HG03457 (cell line): ENCODE results near the gene C10orf95.

ENCODE experiments used
- ATAC-seq: cut with Tn5 transposase; IDR thresholded peaks from one replicate; pipeline ENCODE4 v1.9.1; 2021; ENCODE audit warnings: moderate number of reproducible peaks; ENCODE audit not compliant: unreplicated experiment

C10orf95 gene

GRCh38 chr10:102435529-102436233 is 15.7 kb downstream of the C10orf95 start:
- no peak for ATAC-seq

DNA sequence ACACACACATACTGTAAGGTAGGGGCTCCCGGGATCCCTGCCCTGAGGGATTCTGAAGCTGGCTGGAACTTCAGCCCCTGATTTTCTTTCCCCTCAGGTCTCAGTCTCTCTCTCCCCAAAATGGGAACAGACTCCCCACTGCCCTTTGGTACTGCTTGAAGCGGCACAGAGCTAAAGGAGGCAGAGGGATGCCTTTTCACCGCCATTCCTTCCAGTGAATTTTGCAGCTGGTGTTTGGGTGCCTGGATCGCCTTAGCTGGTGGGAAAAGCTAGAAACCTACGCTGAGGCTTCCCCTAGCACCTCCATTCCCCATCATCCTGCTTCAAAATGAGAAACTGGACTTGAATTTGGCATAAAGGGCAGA is 16.2 kb downstream of the C10orf95 start:
- ATAC-seq: no peak

DNA sequence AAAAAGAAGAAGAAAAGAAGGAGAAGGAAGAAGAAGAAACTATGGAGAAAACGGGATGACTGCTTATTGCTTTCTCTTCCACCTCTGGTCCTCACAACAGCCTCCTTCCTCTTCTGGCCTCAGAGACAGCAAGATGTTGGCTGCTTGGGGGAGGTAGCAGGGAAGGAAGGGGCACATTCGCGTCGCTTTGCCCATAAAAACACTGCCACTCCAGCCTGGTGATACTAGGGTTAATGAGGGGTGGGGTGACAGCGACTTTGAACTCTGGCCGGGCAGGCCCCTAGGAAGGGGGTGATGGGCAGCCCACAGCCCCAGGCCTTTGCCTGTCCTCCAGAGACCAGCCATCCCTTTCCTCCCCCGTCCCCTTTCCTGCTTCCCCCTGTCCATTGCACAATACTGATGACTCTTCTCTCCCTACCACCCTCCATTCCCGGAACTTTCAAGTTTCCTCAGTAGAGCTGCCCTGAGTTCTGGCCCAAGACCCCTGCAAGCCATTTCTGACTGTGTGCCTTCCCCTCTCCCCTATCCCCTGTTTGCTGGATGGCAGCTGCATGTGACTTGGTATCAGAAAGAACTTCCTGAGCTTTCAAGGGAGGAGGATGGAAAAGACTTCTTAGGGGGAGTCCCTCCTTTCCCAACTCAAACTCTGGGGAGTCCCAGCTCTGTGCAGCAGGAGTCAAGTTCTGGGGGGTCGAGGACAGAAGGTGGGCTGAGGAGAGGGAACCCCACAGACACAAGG is 16.8 kb downstream of the C10orf95 start:
- ATAC-seq: no peak

DNA sequence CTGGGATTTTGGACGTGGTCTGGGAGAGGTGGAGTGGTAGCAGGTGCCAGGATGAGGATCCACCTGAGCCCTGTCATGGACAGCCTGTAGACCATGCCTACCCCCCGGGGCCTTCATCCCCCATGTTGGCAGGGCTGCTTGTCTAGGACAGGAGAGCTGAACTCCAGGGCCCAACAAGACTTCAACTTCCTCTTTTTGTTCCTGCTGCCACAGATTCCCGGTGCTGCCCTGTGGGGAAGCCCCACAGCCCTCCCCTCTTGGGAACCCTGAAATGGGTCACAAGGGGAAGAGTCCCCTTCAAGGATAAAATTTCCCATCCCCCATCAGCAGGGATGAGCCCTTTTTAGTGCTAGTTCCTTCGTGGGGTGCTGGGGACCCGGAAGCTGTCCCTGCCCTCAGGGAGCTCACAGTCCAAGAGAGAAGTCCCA is 17.7 kb downstream of the C10orf95 start:
- no peak for ATAC-seq

- ATAC-seq: peak; percentile 62
These were observed 19.0 kb downstream of the C10orf95 start, which contains the start of gene CUEDC2 for GRCh38 chr10:102432162-102432950. CUEDC2 (minus strand) TSS chr10:102432574; CDS start chr10:102425188, 7,386 bp downstream.

GRCh38 chr10:102431452-102432124 is 19.8 kb downstream of the C10orf95 start:
- ATAC-seq: no peak

DNA sequence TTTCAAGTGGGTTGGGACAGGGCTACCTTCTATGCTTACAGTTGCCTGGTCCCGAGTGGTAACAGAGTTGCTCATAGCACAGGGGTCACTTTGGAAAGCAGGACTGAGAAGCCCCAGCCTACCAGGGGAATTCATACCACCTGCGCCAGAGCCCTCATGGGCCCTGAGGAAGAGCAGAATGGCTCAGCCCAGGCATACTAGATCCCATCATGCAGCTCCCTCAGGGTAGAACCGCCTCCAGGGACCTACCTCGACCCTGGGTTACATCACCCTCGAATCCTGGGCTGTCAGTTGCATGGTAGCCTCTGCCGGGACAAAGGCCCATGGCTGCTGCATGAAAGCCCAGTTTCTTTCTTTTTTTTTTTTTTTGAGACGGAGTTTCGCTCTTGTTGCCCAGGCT is 21.9 kb downstream of the C10orf95 start:
- no peak for ATAC-seq

- ATAC-seq: no peak
These were observed 24.5 kb downstream of the C10orf95 start for GRCh38 chr10:102426803-102427287.

DNA sequence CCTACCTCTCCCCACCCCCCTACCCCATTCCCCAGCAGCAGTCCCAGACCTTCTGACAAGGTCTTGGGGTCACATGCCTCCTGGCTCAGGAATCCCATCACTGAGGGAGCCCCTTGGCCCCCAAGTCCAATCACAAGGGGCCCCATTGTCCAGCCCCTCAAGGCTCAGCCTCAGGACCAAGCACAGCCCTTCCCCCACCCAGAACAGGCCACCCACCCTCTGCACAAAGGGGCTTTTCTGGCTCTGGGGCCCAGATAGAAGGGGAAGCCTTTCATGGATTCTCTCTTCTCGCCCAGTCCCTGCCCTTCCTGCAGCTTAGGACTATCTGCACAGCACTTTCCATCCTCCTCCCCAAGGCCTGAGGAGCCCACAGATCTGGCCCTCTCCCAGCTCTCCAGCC is 25.9 kb downstream of the C10orf95 start:
- ATAC-seq: no peak

DNA sequence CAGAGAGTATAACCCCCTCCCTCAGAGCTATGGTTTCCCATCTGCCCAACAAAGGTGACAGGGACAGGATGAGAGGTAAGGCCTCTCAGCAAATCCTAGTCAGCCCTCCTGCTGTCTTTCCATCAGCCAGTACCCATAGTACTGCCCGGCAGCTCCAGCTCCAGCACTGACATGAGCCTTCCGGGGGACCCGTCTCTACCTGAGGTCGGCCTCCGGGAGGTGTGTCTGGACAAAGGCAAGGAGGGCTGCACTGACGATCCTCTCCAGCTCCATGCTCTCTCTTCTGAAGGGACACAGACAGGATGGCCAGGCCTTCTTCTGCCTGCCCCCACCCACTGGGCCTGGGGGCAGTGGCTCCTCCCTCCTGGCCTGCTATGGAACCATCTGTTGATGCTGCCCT is 26.4 kb downstream of the C10orf95 start:
- no peak for ATAC-seq

DNA sequence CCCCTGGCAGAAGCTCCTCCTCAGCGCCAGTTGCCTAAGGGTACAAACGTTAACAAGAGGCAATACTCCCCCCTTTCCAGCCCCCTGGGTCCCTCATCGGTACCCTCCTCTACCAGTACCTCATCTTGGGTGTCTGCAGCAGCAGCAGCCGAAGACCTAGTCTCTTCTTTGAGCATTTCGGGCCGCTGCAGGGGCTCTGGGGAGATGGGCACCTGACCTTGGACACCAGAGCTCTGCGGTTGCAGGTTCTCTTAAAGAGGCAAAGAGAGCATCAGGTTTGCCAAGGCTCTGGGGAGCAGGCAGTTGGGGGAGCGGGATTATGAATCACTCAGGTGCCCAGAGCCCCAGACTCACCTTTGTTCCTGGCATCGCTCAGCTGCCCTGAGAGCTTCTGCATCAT is 27.2 kb downstream of the C10orf95 start:
- no peak for ATAC-seq

GRCh38 chr10:102423372-102423968 is 27.9 kb downstream of the C10orf95 start:
- no peak for ATAC-seq

DNA sequence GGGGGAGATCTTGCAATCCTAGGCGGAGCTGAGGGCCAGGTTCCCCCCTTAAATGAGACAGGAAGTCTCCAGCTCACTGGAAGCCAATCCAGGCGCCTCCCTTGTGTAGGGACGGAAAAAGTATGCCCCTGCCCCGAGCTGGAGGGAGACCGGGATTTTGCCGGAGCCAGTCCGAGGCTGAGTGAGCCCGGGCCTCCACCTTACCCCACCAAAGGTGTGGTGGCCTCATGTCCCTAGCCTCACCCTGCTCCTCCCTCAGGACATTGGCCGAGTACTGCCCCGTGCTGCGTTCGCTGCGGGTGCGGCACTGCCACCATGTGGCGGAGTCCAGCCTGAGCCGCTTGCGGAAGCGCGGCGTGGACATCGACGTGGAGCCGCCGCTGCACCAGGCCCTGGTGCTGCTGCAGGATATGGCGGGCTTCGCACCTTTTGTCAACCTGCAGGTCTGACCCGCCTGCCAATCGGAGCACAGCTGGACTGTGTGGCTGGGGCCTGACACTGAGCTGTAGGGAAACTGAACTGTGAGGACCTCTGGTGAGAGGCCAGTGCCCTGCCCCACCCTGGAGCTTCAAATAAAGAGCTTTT is 28.7 kb downstream of the C10orf95 start:
- ATAC-seq: no peak

DNA sequence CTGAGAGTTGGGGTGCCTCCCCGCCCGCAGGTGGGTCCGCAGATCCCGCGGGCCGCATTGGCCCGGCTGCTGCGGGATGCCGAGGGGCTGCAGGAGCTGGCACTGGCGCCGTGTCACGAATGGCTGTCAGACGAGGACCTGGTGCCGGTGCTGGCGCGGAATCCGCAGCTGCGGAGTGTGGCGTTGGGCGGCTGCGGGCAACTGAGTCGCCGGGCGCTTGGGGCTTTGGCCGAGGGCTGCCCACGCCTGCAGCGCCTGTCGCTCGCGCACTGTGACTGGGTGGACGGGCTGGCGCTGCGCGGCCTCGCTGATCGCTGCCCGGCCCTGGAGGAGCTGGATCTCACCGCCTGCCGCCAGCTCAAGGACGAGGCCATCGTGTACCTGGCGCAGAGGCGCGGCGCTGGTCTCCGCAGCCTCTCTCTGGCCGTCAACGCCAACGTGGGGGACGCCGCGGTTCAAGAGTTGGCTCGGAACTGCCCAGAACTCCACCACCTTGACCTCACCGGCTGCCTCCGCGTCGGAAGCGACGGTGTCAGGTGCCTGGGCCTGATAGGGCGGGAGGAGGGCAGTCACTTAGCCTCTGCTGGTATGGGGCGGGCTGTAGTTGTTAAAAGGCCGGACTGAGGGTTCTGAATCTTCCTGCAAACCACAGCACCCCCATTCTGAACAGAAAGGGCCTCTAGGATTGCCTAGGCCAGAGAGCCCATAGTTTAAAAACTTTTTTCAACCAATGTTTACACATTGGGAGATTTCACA is 29.4 kb downstream of the C10orf95 start:
- ATAC-seq: no peak

GRCh38 chr10:102421507-102421756 is 29.9 kb downstream of the C10orf95 start:
- ATAC-seq: no peak

DNA sequence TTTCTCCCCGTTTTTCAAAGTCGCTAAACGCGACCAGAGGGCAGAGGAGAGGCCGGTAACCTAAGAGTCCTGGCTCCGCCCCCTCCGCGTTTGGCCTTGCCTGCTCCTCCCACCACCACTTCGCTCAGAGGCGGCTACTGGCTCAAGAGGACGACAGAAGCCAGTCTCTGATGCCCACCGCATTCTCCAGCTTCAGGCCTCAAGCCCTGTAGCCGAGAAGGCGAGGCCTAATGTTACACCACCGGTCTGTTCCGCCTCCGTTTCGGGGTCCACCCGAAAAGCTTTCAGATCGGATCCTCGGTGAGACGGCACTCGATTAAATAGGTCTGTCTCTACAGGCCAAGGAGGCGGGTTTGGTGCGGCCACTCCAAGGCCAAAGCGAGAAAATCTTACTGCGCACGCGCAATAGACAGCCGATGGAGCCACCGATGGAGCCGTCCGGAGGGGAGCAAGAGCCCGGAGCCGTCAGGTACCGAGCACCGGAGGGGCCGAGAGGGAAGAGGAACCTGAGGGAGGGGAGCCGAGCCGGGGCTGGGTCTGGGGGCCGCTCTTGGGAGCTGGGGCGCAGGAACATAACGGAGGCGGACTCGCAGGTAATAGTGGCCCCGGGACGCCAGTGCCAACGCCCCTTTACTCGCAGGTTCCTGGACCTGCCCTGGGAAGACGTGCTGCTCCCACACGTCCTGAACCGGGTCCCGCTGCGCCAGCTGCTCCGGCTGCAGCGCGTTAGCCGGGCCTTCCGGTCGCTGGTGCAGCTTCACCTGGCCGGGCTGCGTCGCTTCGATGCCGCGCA is 30.4 kb downstream of the C10orf95 start, which contains the start of gene FBXL15:
Gene FBXL15 (plus strand): TSS at position 123 of the 793 bp plus-strand sequence. CDS start 294 bp downstream, at position 417.
- ATAC-seq: peak; percentile 48

GRCh38 chr10:102420181-102420713 is 31.1 kb downstream of the C10orf95 start:
- no peak for ATAC-seq
